Measurements from ENCODE around the gene BACE2. TPM values are rescaled to one million over a fixed set of nuclear protein-coding genes. Genes with fewer than 3 reads are reported as not detected.

The BACE2 gene
- total RNA-seq, 1 donor from 2014 or later: 16.8 TPM

DNA sequence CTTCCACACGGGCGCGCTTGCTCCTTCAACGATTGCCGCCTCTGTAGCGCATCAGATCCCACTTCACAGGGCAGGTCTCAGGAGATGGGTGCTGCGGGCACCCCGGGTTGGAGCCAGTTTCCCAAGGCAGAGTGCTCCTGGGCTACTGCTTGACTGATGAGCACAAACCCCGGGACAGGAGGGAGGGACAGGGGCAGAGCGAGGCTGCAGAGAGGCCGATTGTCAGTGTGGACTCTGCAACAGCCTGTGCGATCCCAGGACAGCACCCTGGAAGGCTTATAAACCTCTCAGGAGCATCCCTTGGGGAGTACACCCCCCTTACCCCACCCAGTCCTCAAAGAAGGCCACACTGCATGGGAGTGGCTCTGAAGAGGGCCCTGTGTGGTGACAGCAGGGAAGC lies 28.0 kb upstream of the BACE2 start:
- Mint-ChIP-seq H3K4me1 (ENCODE audit: low read depth, unreplicated experiment) (peaks cover 12% of the 10 kb centered on the region), H3K9me3 (ENCODE audit: unreplicated experiment) (peaks cover 4% of the 10 kb centered on the region), H3K36me3 (ENCODE audit: low read depth, unreplicated experiment) (no peaks in the 10 kb centered on the region), H3K27ac (ENCODE audit: unreplicated experiment) (no peak overlapping the region), H3K27me3 (ENCODE audit: low read depth, unreplicated experiment) (peaks cover 12% of the 10 kb centered on the region), H3K4me3 (ENCODE audit: unreplicated experiment) (no peak overlapping the region)
- Histone ChIP-seq H2AFZ (ENCODE audit: low read depth, low read length) (no peak overlapping the region), H3K79me2 (ENCODE audit: insufficient read depth, low read length) (no peaks in the 10 kb centered on the region), H3K27me3 (ENCODE audit: insufficient read depth, low read length) (peaks cover under 1% of the 10 kb centered on the region), H3K9me3 (ENCODE audit: insufficient read depth, low read depth, low read length) (no peaks in the 10 kb centered on the region), H4K20me1 (ENCODE audit: insufficient read depth, low read length) (no peaks in the 10 kb centered on the region), H3K27ac (ENCODE audit: low read depth, low read length) (no peak overlapping the region), H3K4me1 (ENCODE audit: insufficient read depth, low read length) (peaks cover 22% of the 10 kb centered on the region), H3K9ac (ENCODE audit: low read length) (no peak overlapping the region), H3K4me2 (ENCODE audit: low read length) (no peak overlapping the region), H3K4me3 (ENCODE audit: insufficient read depth, low read depth, low read length) (no peak overlapping the region), H3K36me3 (ENCODE audit: insufficient read depth, low read length) (no peaks in the 10 kb centered on the region)
- DNase-seq (ENCODE audit: low read depth): no peak
- no peak for FAIRE-seq
- no peak for TF ChIP-seq EZH2 (IDR thresholded peaks at IDR 0.05; ENCODE audit: insufficient read depth, low read length)
- TF ChIP-seq, protein P1, sequence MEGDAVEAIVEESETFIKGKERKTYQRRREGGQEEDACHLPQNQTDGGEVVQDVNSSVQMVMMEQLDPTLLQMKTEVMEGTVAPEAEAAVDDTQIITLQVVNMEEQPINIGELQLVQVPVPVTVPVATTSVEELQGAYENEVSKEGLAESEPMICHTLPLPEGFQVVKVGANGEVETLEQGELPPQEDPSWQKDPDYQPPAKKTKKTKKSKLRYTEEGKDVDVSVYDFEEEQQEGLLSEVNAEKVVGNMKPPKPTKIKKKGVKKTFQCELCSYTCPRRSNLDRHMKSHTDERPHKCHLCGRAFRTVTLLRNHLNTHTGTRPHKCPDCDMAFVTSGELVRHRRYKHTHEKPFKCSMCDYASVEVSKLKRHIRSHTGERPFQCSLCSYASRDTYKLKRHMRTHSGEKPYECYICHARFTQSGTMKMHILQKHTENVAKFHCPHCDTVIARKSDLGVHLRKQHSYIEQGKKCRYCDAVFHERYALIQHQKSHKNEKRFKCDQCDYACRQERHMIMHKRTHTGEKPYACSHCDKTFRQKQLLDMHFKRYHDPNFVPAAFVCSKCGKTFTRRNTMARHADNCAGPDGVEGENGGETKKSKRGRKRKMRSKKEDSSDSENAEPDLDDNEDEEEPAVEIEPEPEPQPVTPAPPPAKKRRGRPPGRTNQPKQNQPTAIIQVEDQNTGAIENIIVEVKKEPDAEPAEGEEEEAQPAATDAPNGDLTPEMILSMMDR (IDR thresholded peaks at IDR 0.05; ENCODE audit: insufficient read depth, low read depth, low read length): no peak

DNA sequence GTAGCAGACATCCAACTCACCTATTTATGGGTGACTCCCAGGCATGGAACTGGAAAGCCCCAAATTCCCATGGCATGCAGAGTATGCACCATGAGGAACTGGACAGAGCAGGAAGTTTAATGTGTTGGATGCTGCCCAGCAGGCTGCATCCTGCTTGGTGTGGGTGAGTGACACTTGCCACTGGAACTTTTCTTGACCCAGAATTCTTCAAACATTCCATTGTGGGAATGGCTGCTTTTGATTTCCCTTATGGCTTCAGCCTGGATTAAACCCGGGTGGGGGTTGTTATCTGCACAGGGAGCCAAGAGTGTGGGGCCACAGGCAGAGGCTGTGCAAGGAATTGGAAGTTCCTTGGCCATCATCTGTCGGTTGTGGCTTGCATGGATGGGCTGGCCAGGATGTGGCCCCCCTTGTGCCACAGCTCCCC lies 26.9 kb upstream of the BACE2 start:
- Histone ChIP-seq H3K27ac (ENCODE audit: low read depth, low read length) (peak overlapping the region; percentile 43), H3K4me2 (ENCODE audit: low read length) (peak overlapping the region; percentile 75), H3K4me3 (ENCODE audit: insufficient read depth, low read depth, low read length) (no peak overlapping the region), H3K9ac (ENCODE audit: low read length) (no peak overlapping the region), H2AFZ (ENCODE audit: low read depth, low read length) (no peak overlapping the region), H3K9me3 (ENCODE audit: insufficient read depth, low read depth, low read length) (no peaks in the 10 kb centered on the region), H3K79me2 (ENCODE audit: insufficient read depth, low read length) (no peaks in the 10 kb centered on the region), H3K27me3 (ENCODE audit: insufficient read depth, low read length) (peaks cover 2% of the 10 kb centered on the region), H3K4me1 (ENCODE audit: insufficient read depth, low read length) (peaks cover 22% of the 10 kb centered on the region), H4K20me1 (ENCODE audit: insufficient read depth, low read length) (no peaks in the 10 kb centered on the region), H3K36me3 (ENCODE audit: insufficient read depth, low read length) (no peaks in the 10 kb centered on the region)
- Mint-ChIP-seq H3K27ac (ENCODE audit: unreplicated experiment) (no peak overlapping the region), H3K4me1 (ENCODE audit: low read depth, unreplicated experiment) (peaks cover 12% of the 10 kb centered on the region), H3K27me3 (ENCODE audit: low read depth, unreplicated experiment) (peaks cover 6% of the 10 kb centered on the region), H3K4me3 (ENCODE audit: unreplicated experiment) (no peak overlapping the region), H3K9me3 (ENCODE audit: unreplicated experiment) (peaks cover 4% of the 10 kb centered on the region), H3K36me3 (ENCODE audit: low read depth, unreplicated experiment) (no peaks in the 10 kb centered on the region)
- DNase-seq (ENCODE audit: low read depth) (peak; percentile 81), FAIRE-seq (no peak)
- TF ChIP-seq, protein P1 (IDR thresholded peaks at IDR 0.05; ENCODE audit: insufficient read depth, low read depth, low read length): no peak
- TF ChIP-seq EZH2 (IDR thresholded peaks at IDR 0.05; ENCODE audit: insufficient read depth, low read length): no peak

DNA sequence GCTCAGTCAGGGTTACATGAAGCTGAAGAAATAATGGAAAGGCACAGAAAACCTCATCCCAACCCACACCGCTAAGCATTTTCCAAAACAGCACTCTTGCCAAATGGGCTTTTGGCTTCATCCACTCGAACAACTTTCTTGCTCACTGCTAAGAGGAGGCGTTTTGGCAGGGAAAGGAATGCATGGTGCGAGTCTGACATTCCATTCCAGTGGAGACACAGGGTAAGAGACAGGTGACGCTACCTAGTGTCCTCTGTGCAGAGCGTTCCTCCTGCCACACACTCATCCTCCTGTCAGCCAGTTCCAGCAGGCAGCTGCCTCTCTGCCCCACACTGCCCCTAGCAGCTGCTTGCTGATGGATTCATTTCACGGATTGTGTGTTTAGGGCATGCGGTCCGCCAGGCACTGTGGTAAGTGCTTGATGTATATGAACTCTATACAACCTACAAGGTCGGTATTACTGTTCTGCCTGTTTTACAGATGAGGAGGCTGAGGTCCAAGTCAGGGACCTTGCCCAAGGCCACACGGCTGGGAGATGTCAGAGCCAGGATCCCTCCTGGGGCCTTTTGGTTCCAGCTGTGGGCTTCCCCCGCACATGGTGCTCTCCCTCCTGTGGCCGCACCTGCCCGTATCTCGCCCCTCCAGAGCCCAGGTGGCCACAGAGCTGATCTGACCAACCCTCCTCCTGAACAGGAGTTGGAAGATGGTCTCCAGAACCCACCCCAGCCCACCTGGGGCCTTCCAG lies 25.7 kb upstream of the BACE2 start:
- peak; percentile 90 for FAIRE-seq
- H3K4me1 Mint-ChIP-seq (ENCODE audit: low read depth, unreplicated experiment): peaks cover 12% of the 10 kb centered on the region
- H2AFZ ChIP-seq (ENCODE audit: low read depth, low read length): no peak overlapping the region
- no peaks in the 10 kb centered on the region for H3K36me3 ChIP-seq (ENCODE audit: insufficient read depth, low read length)
- H3K27me3 Mint-ChIP-seq (ENCODE audit: low read depth, unreplicated experiment): peaks cover 6% of the 10 kb centered on the region
- H3K27me3 ChIP-seq (ENCODE audit: insufficient read depth, low read length): peaks cover 4% of the 10 kb centered on the region
- H3K9ac ChIP-seq (ENCODE audit: low read length): no peak overlapping the region
- H3K27ac Mint-ChIP-seq (ENCODE audit: unreplicated experiment): no peak overlapping the region
- H3K4me2 ChIP-seq (ENCODE audit: low read length): peak overlapping the region; percentile 75
- H3K4me3 ChIP-seq (ENCODE audit: insufficient read depth, low read depth, low read length): no peak overlapping the region
- H3K27ac ChIP-seq (ENCODE audit: low read depth, low read length): peak overlapping the region; percentile 43
- H3K9me3 Mint-ChIP-seq (ENCODE audit: unreplicated experiment): peaks cover 4% of the 10 kb centered on the region
- TF ChIP-seq, protein P1 (IDR thresholded peaks at IDR 0.05; ENCODE audit: insufficient read depth, low read depth, low read length): no peak
- no peaks in the 10 kb centered on the region for H3K79me2 ChIP-seq (ENCODE audit: insufficient read depth, low read length)
- peaks cover 22% of the 10 kb centered on the region for H3K4me1 ChIP-seq (ENCODE audit: insufficient read depth, low read length)
- no peak overlapping the region for H3K4me3 Mint-ChIP-seq (ENCODE audit: unreplicated experiment)
- H3K9me3 ChIP-seq (ENCODE audit: insufficient read depth, low read depth, low read length): no peaks in the 10 kb centered on the region
- no peaks in the 10 kb centered on the region for H4K20me1 ChIP-seq (ENCODE audit: insufficient read depth, low read length)
- DNase-seq (ENCODE audit: low read depth): peak; percentile 97
- no peaks in the 10 kb centered on the region for H3K36me3 Mint-ChIP-seq (ENCODE audit: low read depth, unreplicated experiment)
